ENCODE measurements around the gene CIPC.

- TF ChIP-seq REST (IDR thresholded peaks at IDR 0.05; ENCODE audit: borderline replicate concordance) (no peak), EZH2 (IDR thresholded peaks at IDR 0.05; ENCODE audit: borderline replicate concordance, insufficient read depth, low read length, poor library complexity, severe bottlenecking) (no peak), TAF1 (IDR thresholded peaks at IDR 0.05; ENCODE audit: low read depth) (no peak), RAD21 (conservative IDR thresholded peaks at IDR 0.05) (no peak), CTCF (IDR thresholded peaks at IDR 0.05; ENCODE audit: poor library complexity, severe bottlenecking) (no peak)
Measured at GRCh38 chr14:77113644-77114043, 15.6 kb downstream of the CIPC start.

Data from neural cell (in vitro differentiated cells).